Activated T-cell treated with anti-CD3 and anti-CD28 coated beads, Interleukin-2, amount 50 U/mL, for 24 hours (primary cell): Measurements from ENCODE around the gene UBR2.

Experiments used
- DNase-seq: peaks from one replicate; pipeline ENCODE4 v3.0.0-alpha.2; 2020
- H3K27ac Mint-ChIP-seq: 2 replicates; pipeline ENCODE4 v1.8.0; 2020; ENCODE audit warnings: mild to moderate bottlenecking, mixed read lengths
- H3K27me3 Mint-ChIP-seq: 2 replicates; pipeline ENCODE4 v1.8.0; 2020; ENCODE audit warnings: mixed read lengths
- H3K36me3 Mint-ChIP-seq: 2 replicates; pipeline ENCODE4 v1.8.0; 2020; ENCODE audit warnings: low read depth, mixed read lengths
- H3K4me1 Mint-ChIP-seq: 2 replicates; pipeline ENCODE4 v1.8.0; 2020; ENCODE audit warnings: low read depth, mixed read lengths
- H3K4me3 Mint-ChIP-seq: 2 replicates; pipeline ENCODE4 v1.8.0; 2020; ENCODE audit warnings: mild to moderate bottlenecking, moderate library complexity, mixed read lengths
- H3K9me3 Mint-ChIP-seq: 2 replicates; pipeline ENCODE4 v1.8.0; 2020; ENCODE audit warnings: mixed read lengths

UBR2 gene

DNA sequence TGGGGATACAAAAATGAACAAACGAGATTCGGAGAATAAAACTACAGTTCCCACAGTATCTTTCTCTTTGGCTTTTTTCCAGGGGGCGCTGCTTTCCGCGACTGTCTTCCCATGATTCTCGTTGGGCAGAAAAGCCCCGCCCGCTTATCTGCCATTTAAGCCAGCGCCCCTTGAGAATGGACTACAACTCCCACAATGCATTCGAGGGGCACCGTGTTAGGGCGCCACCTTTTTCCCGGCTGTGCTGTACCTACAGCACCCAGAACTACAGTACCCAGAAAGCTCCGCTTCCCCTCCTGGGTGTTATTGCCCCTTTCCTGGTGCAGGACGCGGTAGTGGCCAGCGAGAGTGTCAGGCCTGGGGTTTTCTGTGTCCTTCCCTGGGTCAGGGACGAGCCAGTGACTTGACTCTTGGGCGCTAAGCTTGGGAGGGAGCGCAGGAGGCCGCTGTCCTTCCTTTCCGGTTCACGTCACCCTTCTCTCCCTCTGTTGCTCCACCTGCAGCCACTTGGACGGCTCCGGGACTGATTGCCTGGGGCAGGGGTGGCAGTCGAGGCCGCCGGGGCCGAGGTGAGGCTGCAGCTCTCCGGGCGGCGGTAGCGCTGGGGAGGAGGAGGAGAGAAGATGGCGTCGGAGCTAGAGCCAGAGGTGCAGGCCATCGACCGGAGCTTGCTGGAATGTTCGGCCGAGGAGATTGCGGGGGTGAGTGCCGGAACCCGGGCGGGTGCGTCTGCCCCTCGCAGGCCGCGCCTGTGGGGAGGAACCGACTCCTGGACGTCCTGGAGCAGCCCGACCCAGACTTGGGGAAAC lies at the start of gene UBR2:
TSS of gene UBR2 (plus strand) at position 333 of the 809 bp plus-strand sequence. CDS start at position 624, 291 bp downstream.
- Mint-ChIP-seq H3K36me3 (peaks cover 42% of the 10 kb centered on the region), H3K27ac (peak within 1 kb of the TSS; percentile 97), H3K27me3 (no peaks in the 10 kb centered on the region), H3K9me3 (no peaks in the 10 kb centered on the region), H3K4me1 (peaks cover 33% of the 10 kb centered on the region), H3K4me3 (peak within 1 kb of the TSS; percentile 94)
- peak; percentile 87 for DNase-seq

DNA sequence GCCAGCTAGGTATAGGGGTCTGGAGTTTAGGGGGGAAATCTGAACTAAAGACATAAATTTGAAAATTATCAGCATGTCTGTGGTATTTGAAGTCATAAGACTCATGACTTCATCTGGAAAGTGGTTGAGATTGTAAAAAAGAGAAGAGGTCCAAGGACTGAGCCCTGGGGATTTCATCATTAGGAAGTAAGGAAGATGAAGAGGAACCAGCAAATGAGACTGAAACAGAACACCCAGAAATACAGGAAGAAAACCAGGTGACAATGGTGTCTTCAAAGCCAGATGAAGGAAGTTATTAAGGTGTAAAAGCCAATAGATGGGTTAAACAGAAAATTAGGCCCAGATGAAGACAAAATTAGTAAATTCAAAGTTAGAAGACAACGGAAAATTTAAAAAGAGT lies 49.1 kb upstream of the UBR2 start:
- no peak overlapping the region for H3K27ac Mint-ChIP-seq
- H3K4me1 Mint-ChIP-seq = peaks cover 6% of the 10 kb centered on the region
- no peaks in the 10 kb centered on the region for H3K27me3 Mint-ChIP-seq
- H3K9me3 Mint-ChIP-seq = peaks cover under 1% of the 10 kb centered on the region
- no peak overlapping the region for H3K4me3 Mint-ChIP-seq
- H3K36me3 Mint-ChIP-seq = no peaks in the 10 kb centered on the region
- DNase-seq = no peak

DNA sequence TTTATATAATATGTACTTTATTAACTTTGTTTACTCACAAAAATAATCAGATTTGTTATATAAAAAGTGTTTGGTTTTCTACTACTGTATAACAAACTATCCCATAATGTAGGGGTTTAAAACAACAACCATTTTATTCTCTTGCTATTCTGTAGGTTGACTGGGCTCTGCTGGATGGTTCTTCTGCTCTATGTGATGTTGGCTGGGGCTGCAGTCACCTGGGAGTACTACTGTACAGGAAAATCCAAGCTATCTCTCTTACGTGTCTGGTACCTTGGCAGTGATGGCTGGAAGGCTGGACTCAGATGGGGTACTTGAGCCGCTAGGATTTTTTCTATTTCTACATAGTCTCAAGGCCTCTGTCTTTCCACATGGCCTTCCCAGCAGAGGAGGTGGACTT lies 44.0 kb upstream of the UBR2 start:
- Mint-ChIP-seq H3K27ac (peak overlapping the region; percentile 96), H3K27me3 (no peaks in the 10 kb centered on the region), H3K4me1 (peaks cover 27% of the 10 kb centered on the region), H3K9me3 (peaks cover 7% of the 10 kb centered on the region), H3K4me3 (no peak overlapping the region), H3K36me3 (peaks cover 5% of the 10 kb centered on the region)
- DNase-seq = no peak

DNA sequence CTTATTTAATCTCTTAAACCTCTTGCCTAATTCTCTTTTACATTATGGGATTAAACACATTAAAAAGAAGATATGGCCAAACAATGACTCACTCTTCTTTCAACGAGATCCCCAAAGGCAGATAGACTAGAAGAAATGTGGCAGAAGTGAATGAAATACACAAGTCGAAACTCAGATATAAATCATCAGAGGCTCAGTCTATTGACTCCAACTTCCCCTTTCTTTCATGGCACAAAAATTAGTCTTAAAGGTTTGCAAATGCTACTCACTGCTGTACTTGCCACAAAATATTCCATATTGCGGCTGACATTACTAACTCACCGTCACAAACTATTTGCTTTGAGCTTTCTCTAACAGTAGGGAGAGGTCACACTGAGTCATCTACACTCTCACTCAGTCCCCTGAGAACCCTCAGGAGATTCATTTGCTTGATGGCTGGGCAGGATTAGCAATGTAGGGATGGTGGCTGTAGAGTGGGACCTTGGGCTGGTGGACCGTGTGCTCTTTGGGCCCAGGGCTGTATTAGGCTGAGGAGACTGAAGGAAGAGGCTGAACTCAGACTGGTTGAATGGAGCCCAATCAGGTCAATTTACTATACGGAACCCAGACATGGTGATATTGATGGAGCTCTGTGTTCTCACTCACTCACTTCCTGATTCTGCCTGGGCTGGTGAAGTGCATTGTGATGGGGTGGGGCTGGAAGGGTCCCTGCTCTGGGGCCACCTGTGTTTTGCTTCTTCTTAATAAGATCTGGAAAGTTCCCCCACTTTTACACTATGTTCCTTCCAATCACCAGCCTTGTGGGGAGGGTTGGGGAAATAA lies 42.8 kb upstream of the UBR2 start:
- peaks cover 5% of the 10 kb centered on the region for H3K36me3 Mint-ChIP-seq
- H3K4me1 Mint-ChIP-seq = peaks cover 27% of the 10 kb centered on the region
- peak overlapping the region; percentile 96 for H3K27ac Mint-ChIP-seq
- H3K27me3 Mint-ChIP-seq = no peaks in the 10 kb centered on the region
- H3K4me3 Mint-ChIP-seq = peak overlapping the region; percentile 39
- peaks cover 7% of the 10 kb centered on the region for H3K9me3 Mint-ChIP-seq
- DNase-seq = peak; percentile 40

DNA sequence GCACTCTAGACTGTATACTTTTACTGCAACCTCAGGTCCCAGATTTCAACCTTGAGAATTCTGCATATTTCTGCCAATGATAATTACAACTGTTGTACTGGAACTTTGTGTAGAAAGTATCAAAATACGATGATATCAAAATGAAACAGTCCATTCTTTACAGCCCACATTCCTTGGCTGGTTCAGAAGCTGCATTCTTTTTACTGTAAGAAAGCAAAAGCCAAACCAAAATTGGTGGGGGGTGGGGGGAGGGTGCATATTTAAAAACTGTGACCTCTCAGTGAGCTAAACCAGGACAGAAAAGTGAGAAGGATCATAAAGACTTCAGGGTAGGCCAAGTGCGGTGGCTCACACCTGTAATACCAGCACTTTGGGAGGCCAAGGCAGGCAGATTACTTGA lies 41.8 kb upstream of the UBR2 start:
- peak overlapping the region; percentile 96 for H3K27ac Mint-ChIP-seq
- peaks cover 5% of the 10 kb centered on the region for H3K36me3 Mint-ChIP-seq
- H3K4me3 Mint-ChIP-seq = no peak overlapping the region
- peaks cover 27% of the 10 kb centered on the region for H3K4me1 Mint-ChIP-seq
- no peaks in the 10 kb centered on the region for H3K27me3 Mint-ChIP-seq
- peaks cover 7% of the 10 kb centered on the region for H3K9me3 Mint-ChIP-seq
- no peak for DNase-seq

DNA sequence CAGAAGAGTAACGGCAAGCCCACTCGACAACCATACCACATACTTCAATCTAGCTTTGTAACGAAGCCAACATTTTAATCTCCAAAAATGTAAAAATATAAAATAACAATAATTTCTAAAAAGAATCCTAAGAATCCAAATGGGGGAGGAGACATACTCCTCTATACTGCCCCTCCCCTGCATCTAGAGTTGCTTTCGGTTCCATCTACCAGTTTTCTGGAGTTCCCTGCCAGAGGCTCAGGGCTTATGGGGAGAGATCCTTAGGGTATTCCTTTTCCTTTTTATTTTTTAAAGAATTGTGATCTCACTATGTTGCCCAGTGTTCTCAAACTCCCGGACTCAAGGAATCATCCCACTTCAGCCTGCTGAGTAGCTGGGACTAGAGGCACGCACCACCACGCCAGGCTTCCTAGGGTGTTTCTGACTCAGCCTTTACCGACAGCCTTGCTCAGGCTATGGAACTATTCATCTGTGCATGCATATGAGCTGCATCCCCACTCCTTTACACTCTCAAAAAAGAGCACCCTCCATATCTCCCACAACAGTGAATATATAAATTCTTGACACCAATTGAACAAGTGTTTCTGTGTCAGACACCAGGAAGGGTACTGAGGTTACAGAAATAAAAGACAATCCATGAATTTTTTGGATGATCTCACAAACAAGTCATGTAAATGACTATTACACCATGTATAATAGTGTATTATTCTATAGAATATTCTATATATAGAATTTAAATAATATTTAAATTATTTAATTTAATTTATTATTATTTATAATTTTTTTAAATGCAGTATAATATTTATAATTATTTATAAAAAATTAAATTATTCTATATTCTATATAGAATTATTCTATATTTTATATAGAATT lies 40.7 kb upstream of the UBR2 start:
- H3K27me3 Mint-ChIP-seq = no peaks in the 10 kb centered on the region
- no peak overlapping the region for H3K27ac Mint-ChIP-seq
- DNase-seq = no peak

DNA sequence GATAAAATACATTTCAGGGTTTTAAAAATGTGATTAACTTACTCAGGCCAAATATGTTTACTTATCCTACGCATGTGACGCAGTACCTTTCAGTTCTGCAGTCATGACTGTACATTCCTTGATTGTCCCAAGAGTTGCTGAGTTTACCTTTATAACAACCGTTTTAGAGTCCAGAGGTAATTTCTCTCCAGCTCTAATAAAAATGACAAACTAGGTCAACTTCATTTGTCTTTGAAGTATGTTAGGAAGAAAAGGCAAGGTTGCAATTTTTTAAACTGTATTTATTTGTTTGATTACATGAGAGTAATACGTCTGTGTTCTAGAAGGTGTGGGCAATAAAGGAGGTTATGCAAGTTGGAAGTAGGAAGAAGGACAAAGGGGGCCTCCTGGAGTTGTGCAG lies 38.6 kb upstream of the UBR2 start:
- no peak overlapping the region for H3K4me3 Mint-ChIP-seq
- peaks cover 22% of the 10 kb centered on the region for H3K4me1 Mint-ChIP-seq
- peaks cover under 1% of the 10 kb centered on the region for H3K36me3 Mint-ChIP-seq
- no peak overlapping the region for H3K27ac Mint-ChIP-seq
- peaks cover 2% of the 10 kb centered on the region for H3K9me3 Mint-ChIP-seq
- no peaks in the 10 kb centered on the region for H3K27me3 Mint-ChIP-seq
- DNase-seq = no peak

More for the DNA sequence above, 40.7 kb upstream of the UBR2 start:
- peaks cover 7% of the 10 kb centered on the region for H3K9me3 Mint-ChIP-seq
- no peak overlapping the region for H3K4me3 Mint-ChIP-seq
- H3K36me3 Mint-ChIP-seq = peaks cover 5% of the 10 kb centered on the region
- H3K4me1 Mint-ChIP-seq = peaks cover 27% of the 10 kb centered on the region

DNA sequence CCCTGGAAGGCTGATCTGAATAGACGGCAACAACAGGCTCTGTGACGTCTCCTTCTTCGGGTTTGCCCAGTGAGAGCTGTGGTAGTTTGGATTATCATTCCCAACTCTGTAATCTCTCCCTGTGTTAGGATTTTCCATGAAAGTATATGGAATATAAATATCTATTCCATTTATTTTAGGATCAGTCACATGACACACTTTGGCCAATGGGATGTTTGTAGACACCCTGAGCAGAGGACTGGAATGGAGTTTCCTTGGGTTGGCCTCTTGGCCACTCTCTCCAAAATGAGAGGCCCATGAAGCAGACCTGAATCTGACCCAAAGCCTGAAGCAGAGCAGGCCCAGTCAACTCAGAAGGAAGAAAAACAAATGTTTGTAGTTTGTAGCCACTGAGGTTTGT lies 37.2 kb upstream of the UBR2 start:
- Mint-ChIP-seq H3K4me3 (no peak overlapping the region), H3K9me3 (no peaks in the 10 kb centered on the region), H3K27me3 (no peaks in the 10 kb centered on the region), H3K27ac (no peak overlapping the region), H3K4me1 (peaks cover 8% of the 10 kb centered on the region), H3K36me3 (no peaks in the 10 kb centered on the region)
- DNase-seq = no peak

DNA sequence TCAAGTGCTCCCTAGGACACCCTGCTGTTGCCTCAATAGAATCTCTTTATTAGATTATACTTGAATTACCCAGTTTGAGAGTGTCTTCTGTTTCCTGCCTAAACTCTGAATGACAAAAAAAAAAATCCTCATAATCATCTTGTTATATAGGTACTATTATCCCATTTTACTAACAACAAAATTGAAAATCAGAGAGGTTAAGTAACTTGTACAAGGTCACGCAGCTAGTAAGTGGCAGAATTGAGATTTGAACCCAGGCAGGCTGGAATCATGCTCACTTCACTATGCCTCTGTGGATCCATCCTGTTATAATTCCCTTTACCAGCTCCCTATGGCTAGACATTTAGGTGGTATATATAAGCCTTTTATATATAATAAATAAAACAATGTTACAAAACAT lies 36.6 kb upstream of the UBR2 start:
- H3K4me1 Mint-ChIP-seq = peaks cover 2% of the 10 kb centered on the region
- no peak for DNase-seq
- no peak overlapping the region for H3K27ac Mint-ChIP-seq
- no peaks in the 10 kb centered on the region for H3K9me3 Mint-ChIP-seq
- no peaks in the 10 kb centered on the region for H3K27me3 Mint-ChIP-seq
- H3K4me3 Mint-ChIP-seq = no peak overlapping the region
- no peaks in the 10 kb centered on the region for H3K36me3 Mint-ChIP-seq

DNA sequence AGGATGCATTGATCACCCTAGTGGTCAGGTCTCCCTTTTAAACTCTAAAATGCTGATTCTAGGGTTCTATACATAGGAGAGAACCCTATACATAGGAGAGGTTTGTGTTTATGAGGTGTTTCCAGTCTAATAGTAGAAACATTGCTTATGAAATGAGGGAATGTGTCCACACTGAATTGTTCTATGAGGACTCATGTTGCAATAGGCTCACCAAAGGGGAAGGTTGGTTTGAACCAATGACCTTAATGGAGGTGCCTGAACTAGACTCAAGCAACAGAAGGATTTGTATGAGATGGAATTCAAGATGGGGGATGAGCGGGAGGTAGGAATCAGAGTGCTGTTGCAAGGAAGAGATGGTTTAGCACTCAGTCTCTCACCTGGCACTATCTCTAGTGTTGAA lies 33.5 kb upstream of the UBR2 start:
- H3K9me3 Mint-ChIP-seq = no peaks in the 10 kb centered on the region
- H3K4me3 Mint-ChIP-seq = no peak overlapping the region
- no peaks in the 10 kb centered on the region for H3K36me3 Mint-ChIP-seq
- no peaks in the 10 kb centered on the region for H3K4me1 Mint-ChIP-seq
- H3K27ac Mint-ChIP-seq = no peak overlapping the region
- H3K27me3 Mint-ChIP-seq = no peaks in the 10 kb centered on the region
- DNase-seq = no peak

DNA sequence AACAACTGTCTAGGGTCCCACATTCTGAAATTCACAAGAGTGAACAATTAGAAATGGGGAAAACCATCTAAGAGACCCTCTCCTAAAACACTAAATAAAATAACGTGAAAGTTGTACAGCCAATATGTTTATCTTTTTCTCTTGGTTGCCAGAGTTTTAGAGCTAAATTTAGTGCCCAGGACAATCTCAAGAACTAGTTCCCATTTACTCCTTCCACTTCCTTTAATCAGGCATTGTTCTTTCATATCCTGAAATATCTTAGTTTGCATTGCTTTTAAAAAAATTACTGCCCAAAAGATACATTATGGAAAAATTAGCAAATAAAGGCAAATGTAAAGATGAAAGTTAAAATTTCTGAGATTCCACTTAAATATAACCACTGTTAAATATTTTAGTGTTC lies 33.1 kb upstream of the UBR2 start:
- no peaks in the 10 kb centered on the region for H3K27me3 Mint-ChIP-seq
- H3K9me3 Mint-ChIP-seq = no peaks in the 10 kb centered on the region
- H3K36me3 Mint-ChIP-seq = no peaks in the 10 kb centered on the region
- no peak overlapping the region for H3K4me3 Mint-ChIP-seq
- no peak for DNase-seq
- no peak overlapping the region for H3K27ac Mint-ChIP-seq
- H3K4me1 Mint-ChIP-seq = no peaks in the 10 kb centered on the region

DNA sequence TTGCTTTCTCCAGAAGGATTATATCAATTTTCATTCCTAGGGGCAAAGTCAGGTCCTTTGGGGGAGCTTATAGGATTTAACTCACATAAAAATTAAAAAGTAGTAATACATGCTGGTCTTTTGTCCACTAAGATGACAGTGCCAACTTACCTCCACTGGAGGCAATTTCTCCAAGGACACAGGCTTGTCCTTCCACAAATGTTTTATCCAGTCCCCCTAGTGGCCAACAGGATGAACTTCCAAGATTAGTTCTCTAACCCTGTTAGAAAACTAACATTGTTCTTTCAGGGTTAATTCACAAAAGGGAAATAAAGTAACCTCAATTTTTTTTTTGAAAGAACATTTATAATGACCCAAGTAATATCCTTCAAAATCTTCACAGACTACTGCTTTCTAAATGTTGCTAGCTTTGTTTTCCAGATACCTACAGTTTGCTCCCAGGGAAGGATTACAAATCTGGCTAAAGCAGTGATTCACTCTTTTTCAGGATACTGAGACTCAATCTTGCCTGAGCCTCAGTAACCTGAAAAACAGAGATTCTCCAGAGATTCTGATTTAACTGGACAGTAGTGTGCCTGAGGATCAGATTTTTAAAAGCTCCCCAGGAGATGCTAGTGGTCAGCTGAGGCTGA lies 31.7 kb upstream of the UBR2 start:
- Mint-ChIP-seq H3K4me3 (no peak overlapping the region), H3K9me3 (no peaks in the 10 kb centered on the region), H3K36me3 (no peaks in the 10 kb centered on the region), H3K27me3 (no peaks in the 10 kb centered on the region), H3K27ac (no peak overlapping the region), H3K4me1 (no peaks in the 10 kb centered on the region)
- DNase-seq = no peak

DNA sequence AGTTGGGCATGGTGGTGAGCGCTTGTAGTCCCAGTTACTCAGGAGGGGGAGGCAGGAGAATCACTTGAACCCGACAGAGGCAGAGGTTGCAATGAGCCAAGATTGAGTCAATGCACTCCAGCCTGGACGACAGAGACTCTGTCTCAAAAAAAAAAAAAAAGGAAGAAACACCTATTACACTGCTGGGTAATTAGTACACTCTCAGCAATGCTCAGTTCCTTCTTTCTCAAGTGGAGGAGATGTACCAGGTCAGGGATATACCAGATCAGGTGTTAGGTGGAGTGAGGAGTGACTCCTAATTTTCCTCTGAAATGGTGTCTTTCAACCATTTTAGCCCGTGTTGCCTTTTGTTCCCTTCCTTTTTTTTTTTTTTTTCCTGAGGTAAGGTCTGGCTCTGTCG lies 30.0 kb upstream of the UBR2 start:
- H3K27ac Mint-ChIP-seq = no peak overlapping the region
- H3K9me3 Mint-ChIP-seq = no peaks in the 10 kb centered on the region
- no peaks in the 10 kb centered on the region for H3K4me1 Mint-ChIP-seq
- no peaks in the 10 kb centered on the region for H3K36me3 Mint-ChIP-seq
- H3K27me3 Mint-ChIP-seq = no peaks in the 10 kb centered on the region
- no peak for DNase-seq
- no peak overlapping the region for H3K4me3 Mint-ChIP-seq

DNA sequence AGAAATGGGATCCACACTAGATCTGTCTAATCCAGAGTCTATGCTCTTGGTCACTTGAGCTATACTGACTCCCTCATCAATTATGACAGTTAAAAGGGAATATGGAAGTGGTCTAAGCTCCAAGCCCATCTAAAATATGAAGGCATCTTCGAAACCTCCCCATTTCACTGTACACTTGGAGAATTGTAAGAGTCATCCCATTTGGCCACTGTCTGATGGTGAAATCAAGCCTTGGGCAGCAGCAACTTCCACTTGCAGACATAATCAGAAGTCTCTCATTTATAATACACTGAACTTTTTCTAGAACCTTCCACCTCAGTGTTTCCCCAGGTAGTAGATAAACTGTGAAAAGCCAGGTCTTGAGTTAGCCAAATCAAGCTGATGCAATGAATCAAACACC lies 26.3 kb upstream of the UBR2 start:
- Mint-ChIP-seq H3K9me3 (no peaks in the 10 kb centered on the region), H3K4me3 (no peak overlapping the region), H3K27me3 (no peaks in the 10 kb centered on the region), H3K27ac (no peak overlapping the region), H3K36me3 (no peaks in the 10 kb centered on the region), H3K4me1 (no peaks in the 10 kb centered on the region)
- DNase-seq = no peak
